Right cardiac atrium (tissue), 5 donors: ENCODE data around the gene SDK1. TPM values are rescaled to one million over a fixed set of nuclear protein-coding genes. Genes with fewer than 3 reads are reported as not detected.

Source experiments
- ATAC-seq, 2 donors: fragments of 200-7000 bp; cut with Tn5 transposase; one replicate each; pipeline versions ENCODE4 v1.8.0 to v1.9.1; 2020; ENCODE audit warnings: moderate library complexity in 2 of 2, mild to moderate bottlenecking in 1 of 2
- DNase-seq, 3 donors: peaks; one replicate each; pipeline ENCODE4 v3.0.0-alpha.2; 2020
- H3K27ac ChIP-seq: one replicate; pipeline ENCODE4 v1.5.1; 2013; ENCODE audit warnings: mild to moderate bottlenecking, low read length, control low read depth, moderate library complexity
- H3K27me3 ChIP-seq: one replicate; pipeline ENCODE4 v1.6.1; 2013; ENCODE audit not compliant: control insufficient read depth, insufficient read depth
- H3K4me1 ChIP-seq: one replicate; pipeline ENCODE4 v1.6.1; 2013; ENCODE audit warnings: low read length; ENCODE audit not compliant: control insufficient read depth, insufficient read depth
- H3K4me3 ChIP-seq: one replicate; pipeline ENCODE4 v1.5.1; 2013; ENCODE audit warnings: low read length, control low read depth
- H3K9me3 ChIP-seq: one replicate; pipeline ENCODE4 v1.6.1; 2013; ENCODE audit warnings: low read length; ENCODE audit not compliant: control insufficient read depth
- WGBS: extraction: QIAGEN DNeasy Blood & Tissue Kit; methylation state at CpG from one replicate; pipeline ENCODE4 v1.1.7; 2013; 5-methylcytosine and 5-hydroxymethylcytosine counted together
- intact Hi-C, 4 donors: fragments of 100-400 bp; cut with DNase I; formaldehyde crosslinking; loops; one replicate each; pipeline versions ENCODE4 v1.11.0 to v1.14.0; 2022 to 2023
- polyA plus RNA-seq: library from polyadenylated mRNA; stranded (reverse); fragments of 200-250 nt; gene quantifications from one replicate; pipeline ENCODE4 v1.2.3, GENCODE V29; 2013
- total RNA-seq, 4 donors: library from RNA; stranded (reverse); fragmentation: NEBNext Ultra II Directional; extraction: Animal tissue kit (Norgen Biotek cat#: 25700); gene quantifications; one replicate each; pipeline ENCODE4 v1.2.1, GENCODE V29; 2021
- donor health status: healthy with polysubstance abuse.
- donor health status: DM: no; HTN: yes; CAD: no.
- donor health status: DM: no; HTN: no; CAD: no.
- donor health status: DM: no; HTN: yes; CAD: no; lungs with severe emphysema.
- donor health status: DM: yes; HTN: yes; CAD: no.

The SDK1 gene
- total and polyA plus RNA-seq, 5 donors: 0.97 to 3.2 (median 2.4) TPM

DNA sequence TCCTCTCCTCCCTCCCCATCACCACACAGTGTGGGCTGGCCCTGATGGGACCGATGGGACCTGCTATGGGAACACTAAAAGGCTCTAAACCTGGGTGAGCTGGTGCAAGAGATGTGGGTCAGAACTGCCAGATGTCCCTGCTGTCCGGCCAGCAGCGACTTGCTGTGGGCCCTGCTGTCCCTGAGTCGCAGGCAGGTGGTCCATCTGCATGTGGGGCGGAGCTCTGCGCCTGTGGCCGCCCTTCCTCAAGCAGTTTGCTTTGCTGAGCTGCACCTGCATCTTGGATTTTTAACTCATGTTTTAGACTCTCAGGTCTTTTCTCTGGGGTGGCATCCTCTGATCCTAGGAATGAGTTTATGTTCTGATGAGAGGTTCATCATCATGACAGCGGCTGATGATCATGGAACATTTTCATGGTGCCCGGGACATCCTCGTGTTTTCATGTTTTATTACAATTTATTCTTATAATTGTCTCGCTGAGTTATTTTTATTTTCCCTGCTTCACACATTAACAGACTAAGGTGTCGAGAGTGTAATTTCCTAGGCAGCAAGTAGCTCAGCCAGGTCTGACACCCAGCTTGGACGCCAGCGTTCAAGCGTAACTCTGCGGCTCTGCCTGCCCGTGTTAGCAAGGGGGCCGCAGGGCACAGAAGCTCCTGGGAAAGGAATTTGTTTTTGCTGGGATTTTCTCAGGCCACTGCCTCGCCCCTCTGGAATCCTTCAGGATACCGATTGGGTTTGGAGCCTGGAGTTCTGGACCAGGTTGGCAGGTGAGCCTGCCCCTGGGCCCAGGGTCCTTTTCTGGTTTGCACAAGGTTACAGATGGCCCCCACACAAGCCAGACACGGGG lies 765.8 kb downstream of the SDK1 start:
- Histone ChIP-seq H3K4me3 (no peak overlapping the region), H3K27ac (no peak overlapping the region), H3K27me3 (no peaks in the 10 kb centered on the region), H3K4me1 (no peaks in the 10 kb centered on the region), H3K9me3 (no peaks in the 10 kb centered on the region)
- peak in 2 of 3 donors; percentile 51 to 62 for DNase-seq
- 69% methylated on average over 21 of the region's 21 CpGs for WGBS
- intact Hi-C loops: no loop called here
- peak; percentile 69 to 75 for ATAC-seq

DNA sequence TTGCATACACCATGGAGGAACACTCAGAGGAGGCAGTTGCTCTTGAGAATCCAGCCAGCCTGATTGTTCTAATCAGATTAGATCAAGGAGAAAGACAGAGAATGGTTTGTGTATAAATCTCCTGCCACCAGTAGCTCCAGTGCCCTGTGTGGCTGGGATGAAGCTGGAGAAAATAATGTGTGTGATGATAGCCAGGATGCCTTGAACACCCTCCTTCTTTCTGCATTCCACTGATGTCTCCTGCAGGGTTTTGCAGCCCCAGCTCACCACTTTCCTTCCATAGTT lies 766.4 kb downstream of the SDK1 start:
- Histone ChIP-seq H3K4me1 (no peaks in the 10 kb centered on the region), H3K27ac (no peak overlapping the region), H3K27me3 (no peaks in the 10 kb centered on the region), H3K9me3 (no peaks in the 10 kb centered on the region), H3K4me3 (no peak overlapping the region)
- intact Hi-C loops: no loop called here
- no peak for DNase-seq
- no peak for ATAC-seq

DNA sequence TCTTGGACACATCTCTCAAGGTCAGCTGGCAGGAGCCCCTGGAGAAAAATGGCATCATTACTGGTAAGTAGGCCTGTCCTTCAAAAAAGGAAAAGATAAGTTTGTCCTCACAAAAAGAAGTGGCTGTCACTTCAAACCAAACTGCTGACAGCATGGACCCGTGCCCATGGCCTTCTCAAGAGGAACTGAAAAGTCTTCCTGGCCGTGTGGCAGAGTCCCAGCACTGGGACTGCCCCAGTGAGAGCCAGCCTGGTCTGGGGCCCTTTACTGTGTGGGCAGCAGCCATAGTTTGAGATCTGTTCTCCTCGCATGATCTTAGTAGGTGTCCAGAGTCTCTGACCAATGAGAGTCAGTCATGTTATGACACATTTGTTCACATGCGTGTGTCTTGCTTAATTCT lies 766.8 kb downstream of the SDK1 start:
- ATAC-seq (peak; percentile 25 to 49), DNase-seq (peak; percentile 34 to 61 (median 61))
- Histone ChIP-seq H3K4me3 (no peak overlapping the region), H3K27me3 (no peaks in the 10 kb centered on the region), H3K27ac (no peak overlapping the region), H3K4me1 (no peaks in the 10 kb centered on the region), H3K9me3 (no peaks in the 10 kb centered on the region)
- 57% methylated on average over 4 of the region's 4 CpGs for WGBS
- intact Hi-C loops: no loop called here

DNA sequence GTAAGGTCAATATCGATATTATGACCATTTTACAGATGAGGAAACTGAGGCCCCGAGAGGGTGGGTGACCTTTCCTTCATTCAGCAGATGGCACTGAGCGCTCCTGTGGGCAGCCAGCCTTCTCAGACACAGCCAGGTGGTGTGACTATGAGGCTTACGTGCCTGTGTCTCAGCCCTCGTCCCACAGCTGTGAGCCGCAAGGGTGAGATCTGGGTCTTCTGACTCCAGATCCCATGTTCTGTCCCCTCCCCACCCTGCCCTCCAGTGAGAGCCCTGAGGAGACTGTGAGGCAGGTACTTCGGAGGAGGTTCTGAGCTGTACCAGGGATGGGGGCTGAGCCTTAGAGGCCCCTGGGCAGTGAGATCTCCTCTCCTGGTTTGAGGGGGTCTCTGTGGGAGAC lies 767.2 kb downstream of the SDK1 start:
- WGBS: 93% methylated on average over 7 of the region's 7 CpGs
- ATAC-seq: no peak
- intact Hi-C loops: no loop called here

DNA sequence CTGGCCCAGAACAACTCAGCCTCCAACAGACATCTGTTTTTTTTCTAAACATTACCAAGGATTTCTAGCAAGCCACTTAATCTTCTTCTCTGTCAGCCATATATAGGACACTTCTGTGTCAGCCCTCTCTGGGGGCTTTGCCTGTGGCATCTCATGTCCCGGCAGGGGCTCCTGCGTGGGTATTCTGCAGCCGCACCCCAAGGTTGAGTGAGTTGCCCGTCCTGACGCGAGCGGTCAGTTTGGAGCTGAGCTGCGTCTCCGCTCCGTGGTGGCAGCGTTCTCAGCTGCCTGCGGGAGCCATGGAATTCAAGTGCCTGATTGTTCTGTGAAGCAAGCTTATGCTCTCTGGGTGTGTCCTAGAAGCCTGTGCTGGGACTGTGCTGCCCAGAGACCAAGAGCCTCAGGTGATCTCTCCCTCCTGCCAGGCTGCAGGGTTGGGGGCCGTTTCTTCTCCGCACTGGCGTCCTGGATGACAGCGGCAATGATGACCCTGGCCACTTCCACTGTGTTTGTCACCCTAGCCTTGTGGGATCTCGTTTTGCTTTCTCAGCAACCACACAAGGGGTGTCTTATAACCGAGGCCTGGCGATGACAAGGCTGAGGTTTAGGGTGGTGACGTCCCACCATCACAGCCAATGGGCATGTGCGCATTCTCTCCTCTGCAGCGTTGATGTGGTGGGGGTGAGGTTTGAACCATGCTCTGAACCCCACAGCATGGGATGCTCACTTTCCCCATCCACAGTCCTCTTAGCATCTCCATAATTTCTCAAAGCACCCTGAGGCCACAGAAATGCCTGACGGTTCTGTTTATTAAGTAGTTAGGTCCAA lies 768.4 kb downstream of the SDK1 start:
- WGBS: 87% methylated on average over 23 of the region's 23 CpGs
- H3K4me3 ChIP-seq: no peak overlapping the region

More for the DNA sequence above, 767.2 kb downstream of the SDK1 start:
- Histone ChIP-seq H3K4me3 (no peak overlapping the region), H3K27me3 (no peaks in the 10 kb centered on the region), H3K27ac (no peak overlapping the region), H3K4me1 (no peaks in the 10 kb centered on the region), H3K9me3 (no peaks in the 10 kb centered on the region)
- no peak for DNase-seq

DNA sequence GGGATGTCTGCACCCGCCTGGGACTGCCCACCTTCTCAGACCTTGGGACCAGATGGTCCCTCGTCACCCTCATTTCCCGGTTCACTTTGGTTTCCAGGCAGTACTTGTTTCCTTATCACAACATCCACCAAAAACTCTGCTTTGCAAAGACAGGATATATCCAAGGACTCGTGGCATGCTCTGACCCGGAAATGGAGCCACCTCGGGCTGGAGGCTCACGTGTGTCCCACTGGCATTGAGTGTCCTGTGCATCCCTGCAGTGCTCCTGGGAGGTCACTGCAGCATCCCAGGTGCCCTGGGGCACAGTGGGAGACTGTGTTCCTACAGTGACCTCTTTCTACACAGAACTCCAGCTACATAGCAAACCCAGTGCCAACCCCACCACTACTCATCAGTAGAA lies 769.2 kb downstream of the SDK1 start:
- Histone ChIP-seq H3K27ac (no peak overlapping the region), H3K4me1 (no peaks in the 10 kb centered on the region), H3K9me3 (no peaks in the 10 kb centered on the region), H3K4me3 (no peak overlapping the region), H3K27me3 (no peaks in the 10 kb centered on the region)
- DNase-seq (no peak), ATAC-seq (no peak)
- WGBS: 78% methylated on average over 7 of the region's 7 CpGs
- intact Hi-C loops: no loop called here

More for the DNA sequence above, 768.4 kb downstream of the SDK1 start:
- Histone ChIP-seq H3K27ac (no peak overlapping the region), H3K9me3 (no peaks in the 10 kb centered on the region), H3K27me3 (no peaks in the 10 kb centered on the region), H3K4me1 (no peaks in the 10 kb centered on the region)
- intact Hi-C loops: no loop called here
- ATAC-seq (no peak), DNase-seq (no peak)

DNA sequence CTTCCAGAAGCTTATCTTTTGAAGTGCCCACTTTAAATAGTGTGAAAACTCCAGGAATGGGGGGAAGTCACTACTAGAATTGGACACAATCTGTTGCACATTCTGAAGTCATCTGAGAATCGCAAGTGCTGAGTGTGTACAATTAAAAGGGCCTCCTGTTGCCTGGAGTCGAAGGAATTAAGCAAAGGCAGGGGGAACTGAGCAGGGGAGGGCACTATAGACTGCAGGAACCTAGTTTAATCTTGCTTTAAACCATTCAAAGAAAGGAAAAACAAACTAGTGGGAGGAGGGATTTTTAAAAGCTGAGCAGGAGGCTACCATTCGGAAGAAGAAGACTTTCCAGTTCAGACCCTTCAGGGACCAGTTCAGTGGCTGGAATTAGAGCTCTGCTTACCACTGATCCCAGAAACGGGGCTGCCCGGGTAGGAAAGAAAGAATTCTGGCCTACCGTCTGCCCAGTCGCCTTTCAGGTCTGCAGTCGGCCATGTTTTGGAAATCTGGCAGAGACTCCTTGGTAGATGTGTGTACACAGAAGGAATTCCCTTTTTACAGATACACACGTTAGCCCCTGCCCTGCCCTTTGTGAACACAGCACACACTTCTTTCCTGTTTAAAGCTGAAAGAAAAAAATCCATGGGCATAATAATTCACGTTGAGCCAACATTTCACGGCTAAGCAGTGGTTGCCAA lies 770.5 kb downstream of the SDK1 start:
- WGBS: 72% methylated on average over 11 of the region's 11 CpGs
- Histone ChIP-seq H3K4me1 (no peaks in the 10 kb centered on the region), H3K9me3 (no peaks in the 10 kb centered on the region), H3K27ac (no peak overlapping the region), H3K27me3 (no peaks in the 10 kb centered on the region), H3K4me3 (no peak overlapping the region)
- DNase-seq: no peak
- ATAC-seq: no peak
- intact Hi-C loops: no loop called here

DNA sequence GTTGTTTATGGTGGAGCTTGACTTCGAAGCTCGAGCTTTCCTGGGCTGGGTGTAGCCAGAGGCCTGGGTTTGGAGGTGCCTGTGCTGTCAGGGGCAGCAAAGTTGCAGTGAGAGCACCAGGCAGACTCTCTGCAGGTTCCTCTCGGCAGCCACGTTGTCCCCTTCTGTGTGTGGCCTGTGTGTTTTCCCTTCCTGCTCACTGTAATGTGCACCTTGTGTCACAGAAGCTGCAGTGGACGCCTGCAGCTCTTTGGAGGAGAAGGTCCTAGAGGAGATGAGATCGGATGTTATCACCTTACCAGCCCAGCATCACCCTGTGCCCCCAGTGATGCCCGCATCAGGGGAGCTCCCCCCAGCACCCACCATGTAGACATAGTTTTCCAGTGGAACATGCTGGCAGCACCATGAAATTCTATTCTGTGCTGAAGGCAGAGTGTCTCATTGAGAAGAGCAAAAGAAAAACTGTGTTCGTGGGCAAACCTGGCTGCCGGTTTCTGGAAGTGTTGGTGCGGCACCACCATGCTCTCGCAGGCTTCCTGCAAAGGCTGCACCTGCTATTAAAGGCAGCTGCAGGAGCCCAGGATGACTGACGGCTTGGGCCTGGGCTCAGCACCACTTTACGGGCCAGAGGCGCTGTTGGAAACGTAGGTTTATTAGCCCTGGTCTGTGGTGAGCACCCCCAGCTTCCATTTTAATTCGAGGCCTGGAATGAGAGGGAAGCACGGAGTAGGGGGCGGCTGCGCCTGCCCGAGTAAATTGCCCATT lies 771.3 kb downstream of the SDK1 start:
- intact Hi-C loops: no loop called here
- Histone ChIP-seq H3K4me3 (no peak overlapping the region), H3K27me3 (no peaks in the 10 kb centered on the region), H3K9me3 (no peaks in the 10 kb centered on the region), H3K4me1 (no peaks in the 10 kb centered on the region), H3K27ac (no peak overlapping the region)
- no peak for ATAC-seq
- 87% methylated on average over 20 of the region's 20 CpGs for WGBS
- DNase-seq: no peak

DNA sequence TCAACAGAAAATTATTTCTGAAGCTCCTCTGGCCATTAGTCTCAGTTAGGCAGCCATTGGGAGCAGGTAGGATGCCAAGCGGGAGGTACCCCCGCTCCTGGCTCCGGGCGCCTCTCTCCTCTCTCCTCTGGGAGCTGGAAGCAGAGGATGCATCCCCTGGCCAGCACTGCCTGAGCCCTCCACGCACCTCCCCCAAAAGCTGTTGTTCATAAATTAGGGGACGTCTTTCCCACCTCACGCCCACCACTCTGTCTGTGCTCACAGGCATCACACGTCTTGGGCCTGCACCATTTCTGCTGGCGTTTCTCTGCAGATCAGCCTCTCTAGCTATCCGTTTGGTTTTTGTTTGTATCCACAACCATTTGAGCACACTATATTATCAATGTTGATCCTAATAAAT lies 772.0 kb downstream of the SDK1 start:
- intact Hi-C loops: no loop called here
- Histone ChIP-seq H3K4me1 (no peaks in the 10 kb centered on the region), H3K27ac (no peak overlapping the region), H3K27me3 (no peaks in the 10 kb centered on the region), H3K4me3 (no peak overlapping the region), H3K9me3 (no peaks in the 10 kb centered on the region)
- DNase-seq (no peak), ATAC-seq (no peak)
- WGBS: 86% methylated on average over 10 of the region's 10 CpGs

DNA sequence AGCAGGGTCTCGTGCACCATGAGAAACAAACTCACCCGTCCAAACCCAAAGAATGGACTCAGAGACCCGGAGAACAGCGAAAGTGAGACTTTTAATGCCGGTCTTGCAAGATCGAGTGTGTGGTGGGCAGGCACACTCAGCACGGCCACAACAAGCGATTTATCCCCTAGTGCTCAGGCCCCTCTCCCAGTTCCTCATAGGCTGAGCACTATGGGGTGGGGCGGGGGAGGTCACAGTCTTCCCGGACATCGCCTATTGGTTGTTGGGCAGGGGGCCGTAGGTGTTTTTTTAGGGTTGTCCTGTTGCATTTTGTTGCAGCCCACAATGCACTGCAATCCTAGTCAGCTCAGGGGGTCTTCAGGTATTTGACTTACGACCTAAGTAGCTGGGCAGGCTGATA lies 772.7 kb downstream of the SDK1 start:
- DNase-seq (no peak), ATAC-seq (no peak)
- Histone ChIP-seq H3K27ac (no peak overlapping the region), H3K4me1 (no peaks in the 10 kb centered on the region), H3K4me3 (no peak overlapping the region), H3K27me3 (no peaks in the 10 kb centered on the region), H3K9me3 (no peaks in the 10 kb centered on the region)
- intact Hi-C loops: no loop called here
- 94% methylated on average over 13 of the region's 13 CpGs for WGBS
